ENCODE measurements around the gene POLR2A. TPM values are rescaled to one million over a fixed set of nuclear protein-coding genes. Genes with fewer than 3 reads are reported as not detected.

The POLR2A gene
- total RNA-seq (2014; rRNA removed; shearing (Covaris generic)) = 53.6 and 115 TPM in 2 replicates

GRCh38 chr17:7484067-7484918 lies at the start of gene POLR2A:
Gene POLR2A, plus strand, starts transcription at chr17:7484366.

GRCh38 chr17:7439462-7440112 lies 44.6 kb upstream of the POLR2A start, which contains the start of gene FGF11:
Gene FGF11, plus strand, starts transcription at chr17:7439512. Its CDS starts 109 bp downstream, at chr17:7439621.

GRCh38 chr17:7444682-7445618 lies 39.2 kb upstream of the POLR2A start, which contains the start of gene CHRNB1:
Gene CHRNB1, plus strand, starts transcription at chr17:7445061. Its CDS starts 67 bp downstream, at chr17:7445128.

GRCh38 chr17:7479213-7480088 lies 4.7 kb upstream of the POLR2A start, which contains the start of gene ZBTB4:
Gene ZBTB4, minus strand, starts transcription at chr17:7479631. Its CDS starts 12,830 bp downstream, at chr17:7466801.

GRCh38 chr17:7481275-7481674 lies 2.9 kb upstream of the POLR2A start, which contains the start of gene SLC35G6:
Gene SLC35G6, plus strand, starts transcription at chr17:7481446. Its CDS starts 71 bp downstream, at chr17:7481517.

GRCh38 chr17:7548585-7549400 lies 64.6 kb downstream of the POLR2A start, which contains the start of gene TNFSF12:
Gene TNFSF12, plus strand, starts transcription at chr17:7549058. Its CDS starts 96 bp downstream, at chr17:7549154.

Small RNA genes lying within 50 kb of the gene (small RNA-seq; reads per million reads assigned to genes)
- gene RF00019 = not detected

Other genes with a start within 250 kb of the POLR2A start
- gene DVL2, start 249.8 kb upstream of the POLR2A start, total RNA-seq (2014; rRNA removed; shearing (Covaris generic)) = 67.9 and 69.8 TPM in 2 replicates
- 52.4 and 54.4 TPM in 2 replicates for gene PHF23, start 244.9 kb upstream of the POLR2A start, total RNA-seq (2014; rRNA removed; shearing (Covaris generic))
- 147 and 165 TPM in 2 replicates for gene GABARAP, start 241.9 kb upstream of the POLR2A start, total RNA-seq (2014; rRNA removed; shearing (Covaris generic))
- 53.1 and 75.3 TPM in 2 replicates for gene CTDNEP1, start 232.6 kb upstream of the POLR2A start, total RNA-seq (2014; rRNA removed; shearing (Covaris generic))
- 69.7 and 99.4 TPM in 2 replicates for gene ELP5, start 232.2 kb upstream of the POLR2A start, total RNA-seq (2014; rRNA removed; shearing (Covaris generic))
- gene CLDN7, start 221.9 kb upstream of the POLR2A start, total RNA-seq (2014; rRNA removed; shearing (Covaris generic)) = 0.49 and 0.50 TPM in 2 replicates
- 0.05 TPM in 1 of 2 replicates, not detected in the other for gene SLC2A4, start 202.6 kb upstream of the POLR2A start, total RNA-seq (2014; rRNA removed; shearing (Covaris generic))
- not detected in 2 replicates for gene YBX2, start 189.7 kb upstream of the POLR2A start, total RNA-seq (2014; rRNA removed; shearing (Covaris generic))
- 1,009 and 1,089 TPM in 2 replicates for gene EIF5A, start 176.7 kb upstream of the POLR2A start, total RNA-seq (2014; rRNA removed; shearing (Covaris generic))
- gene GPS2, start 169.0 kb upstream of the POLR2A start, total RNA-seq (2014; rRNA removed; shearing (Covaris generic)) = 97.9 and 100 TPM in 2 replicates
- gene NEURL4, start 155.0 kb upstream of the POLR2A start, total RNA-seq (2014; rRNA removed; shearing (Covaris generic)) = 14.2 and 17.0 TPM in 2 replicates
- 2.5 and 5.1 TPM in 2 replicates for gene ACAP1, start 147.8 kb upstream of the POLR2A start, total RNA-seq (2014; rRNA removed; shearing (Covaris generic))
- 5.3 and 7.2 TPM in 2 replicates for gene KCTD11, start 132.2 kb upstream of the POLR2A start, total RNA-seq (2014; rRNA removed; shearing (Covaris generic))
- gene TMEM95, start 129.2 kb upstream of the POLR2A start, total RNA-seq (2014; rRNA removed; shearing (Covaris generic)) = not detected in 2 replicates
- 1.0 and 2.4 TPM in 2 replicates for gene TNK1, start 103.3 kb upstream of the POLR2A start, total RNA-seq (2014; rRNA removed; shearing (Covaris generic))
- 32.1 and 34.0 TPM in 2 replicates for gene PLSCR3, start 89.8 kb upstream of the POLR2A start, total RNA-seq (2014; rRNA removed; shearing (Covaris generic))
- 111 and 127 TPM in 2 replicates for gene TMEM256, start 80.3 kb upstream of the POLR2A start, total RNA-seq (2014; rRNA removed; shearing (Covaris generic))
- gene NLGN2, start 76.5 kb upstream of the POLR2A start, total RNA-seq (2014; rRNA removed; shearing (Covaris generic)) = 9.7 and 10.0 TPM in 2 replicates
- not detected in 2 replicates for gene SPEM1, start 64.0 kb upstream of the POLR2A start, total RNA-seq (2014; rRNA removed; shearing (Covaris generic))
- not detected in 2 replicates for gene SPEM2, start 58.8 kb upstream of the POLR2A start, total RNA-seq (2014; rRNA removed; shearing (Covaris generic))
- not detected in 2 replicates for gene SPEM3, start 55.5 kb upstream of the POLR2A start, total RNA-seq (2014; rRNA removed; shearing (Covaris generic))
- 4.0 and 7.8 TPM in 2 replicates for gene TMEM102, start 48.9 kb upstream of the POLR2A start, total RNA-seq (2014; rRNA removed; shearing (Covaris generic))
- 0.38 and 0.98 TPM in 2 replicates for gene FGF11, start 44.9 kb upstream of the POLR2A start, total RNA-seq (2014; rRNA removed; shearing (Covaris generic))
- 6.1 and 6.9 TPM in 2 replicates for gene CHRNB1, start 39.3 kb upstream of the POLR2A start, total RNA-seq (2014; rRNA removed; shearing (Covaris generic))
- 12.8 and 13.5 TPM in 2 replicates for gene ZBTB4, start 4.7 kb upstream of the POLR2A start, total RNA-seq (2014; rRNA removed; shearing (Covaris generic))
- gene SLC35G6, start 2.9 kb upstream of the POLR2A start, total RNA-seq (2014; rRNA removed; shearing (Covaris generic)) = not detected in 2 replicates
- gene TNFSF12, start 64.7 kb downstream of the POLR2A start, total RNA-seq (2014; rRNA removed; shearing (Covaris generic)) = 0.45 and 0.66 TPM in 2 replicates
- gene TNFSF13, start 74.4 kb downstream of the POLR2A start, total RNA-seq (2014; rRNA removed; shearing (Covaris generic)) = 0.90 and 1.5 TPM in 2 replicates
- gene SENP3, start 77.6 kb downstream of the POLR2A start, total RNA-seq (2014; rRNA removed; shearing (Covaris generic)) = 96.6 and 98.8 TPM in 2 replicates
- 29.1 and 38.4 TPM in 2 replicates for gene CD68, start 95.3 kb downstream of the POLR2A start, total RNA-seq (2014; rRNA removed; shearing (Covaris generic))
- 88.3 and 111 TPM in 2 replicates for gene MPDU1, start 99.5 kb downstream of the POLR2A start, total RNA-seq (2014; rRNA removed; shearing (Covaris generic))
- 0.60 TPM in 1 of 2 replicates, not detected in the other for gene SOX15, start 105.7 kb downstream of the POLR2A start, total RNA-seq (2014; rRNA removed; shearing (Covaris generic))
- gene FXR2, start 130.5 kb downstream of the POLR2A start, total RNA-seq (2014; rRNA removed; shearing (Covaris generic)) = 78.4 and 79.8 TPM in 2 replicates
- gene SAT2, start 143.5 kb downstream of the POLR2A start, total RNA-seq (2014; rRNA removed; shearing (Covaris generic)) = 36.6 and 36.9 TPM in 2 replicates
- not detected in 2 replicates for gene SHBG, start 145.8 kb downstream of the POLR2A start, total RNA-seq (2014; rRNA removed; shearing (Covaris generic))
- 0.03 and 0.08 TPM in 2 replicates for gene ATP1B2, start 166.6 kb downstream of the POLR2A start, total RNA-seq (2014; rRNA removed; shearing (Covaris generic))
- 40.1 and 41.7 TPM in 2 replicates for gene TP53, start 203.1 kb downstream of the POLR2A start, total RNA-seq (2014; rRNA removed; shearing (Covaris generic))
- 10.4 and 22.0 TPM in 2 replicates for gene WRAP53, start 204.1 kb downstream of the POLR2A start, total RNA-seq (2014; rRNA removed; shearing (Covaris generic))
- 2.6 and 3.1 TPM in 2 replicates for gene EFNB3, start 220.8 kb downstream of the POLR2A start, total RNA-seq (2014; rRNA removed; shearing (Covaris generic))
- gene DNAH2, start 233.4 kb downstream of the POLR2A start, total RNA-seq (2014; rRNA removed; shearing (Covaris generic)) = 4.2 and 8.5 TPM in 2 replicates

All from A375 (cell line).